H1 (cell line): ENCODE data around the gene ERI3. TPM values are rescaled to one million over a fixed set of nuclear protein-coding genes. Genes with fewer than 3 reads are reported as not detected.

Experiments
- CTCF ChIA-PET: fragments of 300-600 bp; sonication (Branson Sonifier 250); formaldehyde crosslinking; loops from one replicate; lab custom pipeline; 2021; ENCODE audit not compliant: partially characterized antibody; lab: Charles Lee
- POLR2A ChIA-PET: fragments of 300-600 bp; sonication (Branson Sonifier 250); formaldehyde crosslinking; loops from one replicate; lab custom pipeline; 2021; ENCODE audit warnings: inconsistent platforms; ENCODE audit not compliant: partially characterized antibody; lab: Charles Lee
- DNase-seq, 2 experiments: peaks; one replicate each; pipeline versions ENCODE4 v3.0.0 to v3.0.0-alpha.2; 2010 to 2022; ENCODE audit warnings: low spot score in 2 of 2, low read depth in 1 of 2, mixed read lengths in 1 of 2
- FAIRE-seq: peaks from 2 replicates; lab custom pipeline; 2011; peaks lifted over from hg19 to GRCh38; lab: Jason Lieb, UNC
- H2AFZ ChIP-seq: 2 replicates; pipeline ENCODE4 v1.8.1; 2012; ENCODE audit warnings: low read length, inconsistent platforms
- H2AK5ac ChIP-seq: 2 replicates; pipeline ENCODE4 v1.6.1; 2013; ENCODE audit warnings: low read depth, low read length
- H2BK120ac ChIP-seq: replicated peaks from 2 replicates; pipeline ENCODE3; 2013; ENCODE audit warnings: low read depth, low read length, inconsistent platforms
- H2BK12ac ChIP-seq: 2 replicates; pipeline ENCODE4 v1.6.1; 2013; ENCODE audit warnings: low read depth, low read length
- H2BK15ac ChIP-seq: 2 replicates; pipeline ENCODE4 v1.6.1; 2013; ENCODE audit warnings: low read length
- H2BK20ac ChIP-seq: 2 replicates; pipeline ENCODE4 v1.6.1; 2013; ENCODE audit warnings: low read length
- H2BK5ac ChIP-seq: 2 replicates; pipeline ENCODE4 v1.6.1; 2013; ENCODE audit warnings: low read depth, low read length
- H3K14ac ChIP-seq: 2 replicates; pipeline ENCODE4 v1.6.1; 2013; ENCODE audit warnings: inconsistent platforms; ENCODE audit not compliant: insufficient read length
- H3K18ac ChIP-seq: 2 replicates; pipeline ENCODE4 v1.6.1; 2013; ENCODE audit warnings: low read length; ENCODE audit errors: extremely low read depth
- H3K23ac ChIP-seq: 2 replicates; pipeline ENCODE4 v1.6.1; 2013; ENCODE audit warnings: inconsistent platforms; ENCODE audit not compliant: insufficient read length
- H3K23me2 ChIP-seq: 2 replicates; pipeline ENCODE4 v1.6.1; 2013; ENCODE audit warnings: low read depth, low read length
- H3K27ac ChIP-seq: 2 replicates; pipeline ENCODE4 v1.6.1; 2011; ENCODE audit warnings: low read depth, low read length, inconsistent platforms
- H3K27me3 ChIP-seq, 4 experiments: replicated peaks in 1 of 4; 1 replicate in 1 of 4; 2 replicates in 3 of 4; pipeline versions ENCODE4 v1.6.1 to v1.8.1; 2011 to 2013; ENCODE audit warnings: low read length in 3 of 4, mild to moderate bottlenecking in 3 of 4, inconsistent platforms in 2 of 4, mixed read lengths in 2 of 4, moderate library complexity in 1 of 4; ENCODE audit not compliant: control insufficient read depth in 3 of 4, insufficient read depth in 3 of 4; ENCODE audit errors: extremely low read depth in 1 of 4
- H3K36me3 ChIP-seq, 4 experiments: 2 replicates each; pipeline versions ENCODE4 v1.6.1 to v1.8.1; 2011 to 2013; ENCODE audit warnings: mild to moderate bottlenecking in 4 of 4, low read length in 3 of 4, moderate library complexity in 2 of 4, control low read depth in 1 of 4, inconsistent platforms in 1 of 4; ENCODE audit not compliant: insufficient read depth in 4 of 4, control insufficient read depth in 2 of 4
- H3K4ac ChIP-seq: replicated peaks from 2 replicates; pipeline ENCODE3; 2013; ENCODE audit warnings: low read length, low read depth, mixed read lengths, inconsistent platforms; ENCODE audit not compliant: insufficient read length
- H3K4me1 ChIP-seq, 4 experiments: replicated peaks in 1 of 4; 1 replicate in 1 of 4; 2 replicates in 3 of 4; pipeline versions ENCODE4 v1.6.1 to v1.8.1; 2011 to 2013; ENCODE audit warnings: low read length in 3 of 4, inconsistent platforms in 2 of 4, mixed read lengths in 1 of 4; ENCODE audit not compliant: insufficient read depth in 4 of 4, control insufficient read depth in 3 of 4
- H3K4me2 ChIP-seq, 2 experiments: 2 replicates each; pipeline versions ENCODE4 v1.6.1 to v1.8.1; 2011 to 2013; ENCODE audit warnings: low read depth in 2 of 2, low read length in 2 of 2, control low read depth in 1 of 2, inconsistent platforms in 1 of 2, mild to moderate bottlenecking in 1 of 2; ENCODE audit not compliant: insufficient read depth in 1 of 2
- H3K4me3 ChIP-seq, 4 experiments: fragments of 200-600, 300-600 bp in 1 of 4; sonication (generic), shearing (Covaris generic), sonication (Bioruptor Twin) in 1 of 4; 2 replicates each; pipeline versions ENCODE4 v1.5.1 to v1.8.1; 2011 to 2016; ENCODE audit warnings: low read length in 4 of 4, low read depth in 3 of 4, control low read depth in 2 of 4, inconsistent platforms in 2 of 4, mild to moderate bottlenecking in 2 of 4, mixed read lengths in 1 of 4, moderate library complexity in 1 of 4; ENCODE audit not compliant: insufficient read depth in 2 of 4; ENCODE audit errors: extremely low read depth in 1 of 4
- H3K56ac ChIP-seq: replicated peaks from 2 replicates; pipeline ENCODE3; 2013; ENCODE audit warnings: low read depth, mild to moderate bottlenecking, mixed read lengths, low read length, inconsistent platforms; ENCODE audit not compliant: insufficient read length
- H3K79me1 ChIP-seq: 2 replicates; pipeline ENCODE4 v1.6.1; 2013; ENCODE audit warnings: low read depth, low read length, control low read depth
- H3K79me2 ChIP-seq, 2 experiments: 2 replicates each; pipeline versions ENCODE4 v1.6.1 to v1.8.1; 2012 to 2013; ENCODE audit warnings: low read length in 2 of 2, mild to moderate bottlenecking in 2 of 2, inconsistent platforms in 1 of 2; ENCODE audit not compliant: insufficient read depth in 2 of 2, control insufficient read depth in 1 of 2
- H3K9ac ChIP-seq, 4 experiments: replicated peaks in 1 of 4; 1 replicate in 1 of 4; 2 replicates in 3 of 4; pipeline versions ENCODE4 v1.6.1 to v1.8.1; 2011 to 2013; ENCODE audit warnings: low read depth in 3 of 4, low read length in 3 of 4, control low read depth in 2 of 4, mild to moderate bottlenecking in 2 of 4, moderate library complexity in 2 of 4, inconsistent platforms in 1 of 4; ENCODE audit errors: extremely low read depth in 1 of 4
- H3K9me3 ChIP-seq, 2 experiments: 2 replicates each; pipeline versions ENCODE4 v1.6.1 to v1.8.1; 2012 to 2013; ENCODE audit warnings: mild to moderate bottlenecking in 2 of 2, moderate library complexity in 2 of 2, control low read depth in 1 of 2, inconsistent platforms in 1 of 2, low read depth in 1 of 2, low read length in 1 of 2, mixed read lengths in 1 of 2; ENCODE audit not compliant: insufficient read depth in 2 of 2
- H4K20me1 ChIP-seq, 2 experiments: replicated peaks in 1 of 2; 2 replicates each; pipeline versions ENCODE3 to v1.8.1; 2011 to 2013; ENCODE audit warnings: inconsistent platforms in 2 of 2, low read length in 2 of 2, mild to moderate bottlenecking in 1 of 2; ENCODE audit not compliant: insufficient read depth in 2 of 2, control insufficient read depth in 1 of 2
- H4K5ac ChIP-seq: 2 replicates; pipeline ENCODE4 v1.6.1; 2013; ENCODE audit warnings: low read length, low read depth, mixed read lengths, inconsistent platforms; ENCODE audit not compliant: insufficient read length
- H4K8ac ChIP-seq: 2 replicates; pipeline ENCODE4 v1.8.0; 2013; ENCODE audit warnings: mild to moderate bottlenecking, moderate library complexity, low read length, inconsistent platforms; ENCODE audit not compliant: insufficient read depth; ENCODE audit errors: extremely low read depth
- H4K91ac ChIP-seq: replicated peaks from 2 replicates; pipeline ENCODE3; 2013; ENCODE audit warnings: low read length, mixed read lengths, inconsistent platforms; ENCODE audit not compliant: insufficient read length
- JUN ChIP-seq: IDR thresholded peaks from 2 replicates; pipeline ENCODE4 v1.6.1; 2011; ENCODE audit warnings: low read depth, mild to moderate bottlenecking, improper control_type of control experiment, low read length
- ZNF274 ChIP-seq: IDR thresholded peaks from 2 replicates; pipeline ENCODE4 v1.7.0; 2012; ENCODE audit warnings: low read length, borderline replicate concordance; ENCODE audit errors: extremely low read depth
- WGBS, 2 experiments: shearing (Covaris generic) in 1 of 2; methylation state at CpG; one replicate each; pipeline versions ENCODE4 v1.1.6 to v1.1.7; 2013 to 2015; ENCODE audit warnings: low lambda C conversion rate in 2 of 2, mixed read lengths in 2 of 2, inconsistent platforms in 1 of 2, low coverage in 1 of 2, missing lambda C conversion rate in 1 of 2; ENCODE audit not compliant: insufficient replicate concordance in 2 of 2, insufficient coverage in 1 of 2, insufficient read length in 1 of 2; ENCODE audit errors: extremely low coverage in 1 of 2, missing lambda C conversion rate in 1 of 2; 5-methylcytosine and 5-hydroxymethylcytosine counted together
- polyA plus RNA-seq, 7 experiments: library from polyadenylated mRNA; depleted of rRNA in 3 of 7; stranded (reverse) in 5 of 7; unstranded in 2 of 7; fragments of >200 nt in 5 of 7; fragments of 200-250 nt in 2 of 7; gene quantifications; 1 replicate in 5 of 7; 2 replicates in 1 of 7; 4 replicates in 1 of 7; pipeline versions ENCODE4 v1.2.1 to v1.2.3, GENCODE V29; 2011 to 2013; ENCODE audit warnings: missing spikeins in 2 of 7, mixed read lengths in 2 of 7
- total RNA-seq: library from RNA; stranded (reverse); fragmentation: NEBNext Ultra II Directional; extraction: Animal tissue kit (Norgen Biotek cat#: 25700); gene quantifications from 2 replicates; pipeline ENCODE4 v1.2.1, GENCODE V29; 2021

ERI3 gene
- total and polyA plus RNA-seq, 2 of the 8 experiments (the other 6 are each of a cell fraction or from before 2014, with no cell fraction given): 81.1 to 199 TPM

GRCh38 chr1:44296806-44297205, 58.3 kb downstream of the ERI3 start:
- no peak overlapping the region for H3K27ac ChIP-seq
- H3K23me2 ChIP-seq: no peaks in the 10 kb centered on the region
- H3K4me3 ChIP-seq: no peak overlapping the region
- ChIA-PET CTCF (interaction anchor here (0.6 to 12.8 kb wide), 14 partner anchors 10 to 355 kb away, joined by 3 to 250 read pairs (median 29); partner anchors contain the start of gene DMAP1), POLR2A (no interaction called here)
- no peak overlapping the region for H2BK20ac ChIP-seq
- H4K5ac ChIP-seq: no peak overlapping the region
- 93% methylated on average over 7 of the region's 7 CpGs; no CpG with 5 or more reads in 1 of the 2 experiments for WGBS, 2 experiments
- no peak for FAIRE-seq
- H2BK5ac ChIP-seq: no peak overlapping the region
- peaks cover 3 to 9% of the 10 kb centered on the region in 2 experiments for H4K20me1 ChIP-seq
- no peak overlapping the region for H2BK12ac ChIP-seq
- no peak overlapping the region for H3K23ac ChIP-seq
- H4K91ac ChIP-seq: no peak overlapping the region
- H3K36me3 ChIP-seq: peaks cover 2 to 14% (median 8%) of the 10 kb centered on the region in 4 experiments; a peak in 5 of 8 replicates
- no peak overlapping the region for H3K4me2 ChIP-seq
- H3K14ac ChIP-seq: no peak overlapping the region
- H3K4ac ChIP-seq: no peak overlapping the region
- no peak overlapping the region; the same call in 1 of the 2 replicates for H4K8ac ChIP-seq
- H2AK5ac ChIP-seq: no peak overlapping the region
- H3K56ac ChIP-seq: no peak overlapping the region
- H3K79me2 ChIP-seq: no peaks in the 10 kb centered on the region
- H3K9ac ChIP-seq: no peak overlapping the region
- no peak overlapping the region for H2BK120ac ChIP-seq
- TF ChIP-seq ZNF274 (no peak), JUN (no peak)
- H3K4me1 ChIP-seq: peaks cover 0 to 5% (median 0%) of the 10 kb centered on the region in 4 experiments; a peak in 2 of 7 replicates
- H2AFZ ChIP-seq: no peak overlapping the region
- H3K27me3 ChIP-seq: no peaks in the 10 kb centered on the region
- H2BK15ac ChIP-seq: no peak overlapping the region
- peaks cover 2% of the 10 kb centered on the region; the same call in 1 of the 2 replicates for H3K79me1 ChIP-seq
- DNase-seq: no peak
- no peaks in the 10 kb centered on the region for H3K9me3 ChIP-seq
- no peak overlapping the region for H3K18ac ChIP-seq
